HL-60 (cell line): Measurements from ENCODE around the gene SEMA7A.

Experiments
- DNase-seq, 2 experiments: peaks; one replicate each; pipeline ENCODE4 v3.0.0-alpha.2; 2010 to 2020; ENCODE audit warnings: low read depth in 1 of 2, low spot score in 1 of 2
- H3K27ac ChIP-seq: fragments of 250-450 bp; sonication (Bioruptor Pico); replicated peaks from 2 replicates; pipeline ENCODE4 v1.5.1; 2020; ENCODE audit warnings: mild to moderate bottlenecking, moderate library complexity
- H3K27me3 ChIP-seq: fragments of 250-450 bp; sonication (Bioruptor Pico); 2 replicates; pipeline ENCODE4 v1.5.1; 2021; ENCODE audit warnings: mild to moderate bottlenecking, moderate library complexity; ENCODE audit not compliant: insufficient read depth, poor library complexity, severe bottlenecking
- H3K4me3 ChIP-seq: replicated peaks from 2 replicates; pipeline ENCODE4 v1.5.1; 2011; ENCODE audit warnings: mild to moderate bottlenecking, control low read depth, low read length; ENCODE audit not compliant: insufficient read depth
- CTCF ChIP-seq: IDR thresholded peaks from one replicate; pipeline ENCODE4 v1.5.1; 2011; ENCODE audit warnings: low read length, control low read depth, inconsistent platforms; ENCODE audit not compliant: insufficient read depth
- GABPA ChIP-seq: IDR thresholded peaks from 2 replicates; pipeline ENCODE4 v1.6.1; 2012; ENCODE audit warnings: low read depth
- POLR2AphosphoS5 ChIP-seq: IDR thresholded peaks from 2 replicates; pipeline ENCODE4 v1.6.1; 2012; ENCODE audit warnings: low read depth
- SPI1 ChIP-seq: IDR thresholded peaks from 2 replicates; pipeline ENCODE4 v1.6.1; 2012; ENCODE audit warnings: low read depth, mild to moderate bottlenecking, borderline replicate concordance
- TF ChIP-seq, protein P1 (sequence below): IDR thresholded peaks from 2 replicates; pipeline ENCODE4 v1.6.1; 2012; ENCODE audit warnings: low read depth; ENCODE audit not compliant: insufficient replicate concordance

SEMA7A gene

GRCh38 chr15:74417670-74418069 lies 16.1 kb downstream of the SEMA7A start:
- TF ChIP-seq, protein P1, sequence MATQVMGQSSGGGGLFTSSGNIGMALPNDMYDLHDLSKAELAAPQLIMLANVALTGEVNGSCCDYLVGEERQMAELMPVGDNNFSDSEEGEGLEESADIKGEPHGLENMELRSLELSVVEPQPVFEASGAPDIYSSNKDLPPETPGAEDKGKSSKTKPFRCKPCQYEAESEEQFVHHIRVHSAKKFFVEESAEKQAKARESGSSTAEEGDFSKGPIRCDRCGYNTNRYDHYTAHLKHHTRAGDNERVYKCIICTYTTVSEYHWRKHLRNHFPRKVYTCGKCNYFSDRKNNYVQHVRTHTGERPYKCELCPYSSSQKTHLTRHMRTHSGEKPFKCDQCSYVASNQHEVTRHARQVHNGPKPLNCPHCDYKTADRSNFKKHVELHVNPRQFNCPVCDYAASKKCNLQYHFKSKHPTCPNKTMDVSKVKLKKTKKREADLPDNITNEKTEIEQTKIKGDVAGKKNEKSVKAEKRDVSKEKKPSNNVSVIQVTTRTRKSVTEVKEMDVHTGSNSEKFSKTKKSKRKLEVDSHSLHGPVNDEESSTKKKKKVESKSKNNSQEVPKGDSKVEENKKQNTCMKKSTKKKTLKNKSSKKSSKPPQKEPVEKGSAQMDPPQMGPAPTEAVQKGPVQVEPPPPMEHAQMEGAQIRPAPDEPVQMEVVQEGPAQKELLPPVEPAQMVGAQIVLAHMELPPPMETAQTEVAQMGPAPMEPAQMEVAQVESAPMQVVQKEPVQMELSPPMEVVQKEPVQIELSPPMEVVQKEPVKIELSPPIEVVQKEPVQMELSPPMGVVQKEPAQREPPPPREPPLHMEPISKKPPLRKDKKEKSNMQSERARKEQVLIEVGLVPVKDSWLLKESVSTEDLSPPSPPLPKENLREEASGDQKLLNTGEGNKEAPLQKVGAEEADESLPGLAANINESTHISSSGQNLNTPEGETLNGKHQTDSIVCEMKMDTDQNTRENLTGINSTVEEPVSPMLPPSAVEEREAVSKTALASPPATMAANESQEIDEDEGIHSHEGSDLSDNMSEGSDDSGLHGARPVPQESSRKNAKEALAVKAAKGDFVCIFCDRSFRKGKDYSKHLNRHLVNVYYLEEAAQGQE = no peak
- TF ChIP-seq GABPA (no peak), CTCF (no peak), SPI1 (no peak), POLR2AphosphoS5 (no peak)
- Histone ChIP-seq H3K27ac (no peak overlapping the region), H3K27me3 (no peaks in the 10 kb centered on the region), H3K4me3 (no peak overlapping the region)
- no peak for DNase-seq

- DNase-seq = no peak
- TF ChIP-seq, protein P1 = no peak
- TF ChIP-seq SPI1 (no peak), CTCF (no peak), POLR2AphosphoS5 (no peak), GABPA (no peak)
- Histone ChIP-seq H3K27me3 (no peaks in the 10 kb centered on the region), H3K27ac (no peak overlapping the region), H3K4me3 (no peak overlapping the region)
Measured at GRCh38 chr15:74417225-74417624, 16.5 kb downstream of the SEMA7A start.

DNA sequence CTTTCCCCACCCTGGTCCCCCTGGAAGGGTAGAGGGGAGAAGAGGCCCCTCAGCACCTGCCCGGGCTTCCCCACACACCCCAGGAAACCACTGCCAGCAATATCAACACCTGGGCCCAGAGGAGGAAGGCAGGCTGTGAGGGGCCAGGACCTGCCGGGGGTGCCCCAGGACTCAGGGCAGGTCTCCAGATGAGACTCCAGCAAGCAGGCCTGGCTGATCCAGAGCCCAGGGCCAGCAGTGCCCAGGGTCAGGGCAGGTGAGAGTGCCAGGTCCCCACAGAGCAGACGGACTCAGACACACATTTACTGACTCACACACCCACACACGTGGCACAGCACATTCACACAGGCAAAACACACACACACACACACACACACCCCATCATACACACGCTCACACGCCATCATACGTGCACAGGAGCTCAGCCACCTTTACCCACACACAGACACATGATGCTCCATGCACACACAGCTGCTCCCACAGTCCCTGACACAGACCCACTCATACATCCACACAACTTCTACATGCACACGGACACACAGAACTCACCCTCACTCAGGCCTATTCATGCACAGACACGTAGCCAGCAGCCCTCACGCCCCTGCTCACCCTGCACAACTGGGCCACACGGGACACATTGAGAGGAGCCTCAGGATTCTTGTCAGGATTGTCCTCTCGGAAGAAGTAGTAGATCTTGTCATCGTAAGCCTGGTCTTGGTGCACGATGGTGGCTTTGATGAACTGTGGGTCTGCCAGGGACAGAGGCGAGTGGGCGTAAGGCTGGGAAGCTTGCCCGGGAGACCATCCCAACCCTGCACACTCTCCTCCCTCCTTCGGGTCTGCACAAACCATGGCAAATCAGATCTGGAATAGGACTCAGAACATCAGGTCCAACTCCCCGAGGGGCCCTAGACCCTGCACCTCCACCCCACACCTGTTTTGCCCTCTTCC lies 17.5 kb downstream of the SEMA7A start:
- TF ChIP-seq, protein P1 = no peak
- no peak for TF ChIP-seq SPI1
- H3K27ac ChIP-seq = no peak overlapping the region
- H3K4me3 ChIP-seq = no peak overlapping the region
- H3K27me3 ChIP-seq = no peaks in the 10 kb centered on the region
- DNase-seq = no peak
